Mucosa of descending colon (tissue), 3 donors: Measurements from ENCODE around the gene CGRRF1. TPM values are rescaled to one million over a fixed set of nuclear protein-coding genes. Genes with fewer than 3 reads are reported as not detected.

Source experiments
- ATAC-seq: fragments of 200-7000 bp; cut with Tn5 transposase; one replicate; pipeline ENCODE4 v1.9.1; 2020; ENCODE audit warnings: mild to moderate bottlenecking, moderate library complexity
- DNase-seq, 3 donors: peaks; one replicate each; pipeline ENCODE4 v3.0.0-alpha.2; 2020
- H3K36me3 ChIP-seq: fragments of 200-600 bp; one replicate; pipeline ENCODE4 v1.8.0; 2021; ENCODE audit warnings: low read depth, mild to moderate bottlenecking
- H3K4me1 ChIP-seq: fragments of 200-600 bp; one replicate; pipeline ENCODE4 v1.8.0; 2021; ENCODE audit warnings: low read depth, mild to moderate bottlenecking
- H3K4me3 ChIP-seq: fragments of 200-600 bp; one replicate; pipeline ENCODE4 v1.8.0; 2021; ENCODE audit warnings: mild to moderate bottlenecking
- H3K9me3 ChIP-seq: fragments of 200-600 bp; one replicate; pipeline ENCODE4 v1.8.0; 2021; ENCODE audit warnings: mild to moderate bottlenecking
- intact Hi-C, 2 donors: fragments of 100-400 bp; cut with DNase I in 1 of 2; cut with micrococcal nuclease in 1 of 2; formaldehyde crosslinking; loops; one replicate each; pipeline versions ENCODE4 v1.11.0 to v1.11.1; 2022; cut with DNase I, micrococcal nuclease
- total RNA-seq, 3 donors: library from RNA; stranded (reverse); fragmentation: NEBNext Ultra II Directional in 2 of 3; extraction: Animal tissue kit (Norgen Biotek cat#: 25700) in 2 of 3; gene quantifications; one replicate each; pipeline versions ENCODE4 v1.2.1 to v1.2.4, GENCODE V29; 2021 to 2023
- TF ChIP-seq, protein P1 (sequence below): fragments of 200-600 bp; IDR thresholded peaks from one replicate; pipeline ENCODE4 v1.8.0; 2022; ENCODE audit warnings: antibody characterized with exemption, mild to moderate bottlenecking
- donor health status: DM: no; HTN: no; CAD: no; lungs with moderate emphysema.
- donor health status: DM: no; HTN: no; CAD: no.
- donor health status: DM: no; HTN: yes; CAD: no.

The CGRRF1 gene
- total RNA-seq, 3 donors from 2014 or later, result 17.0 to 25.2 (median 22.5) TPM

DNA sequence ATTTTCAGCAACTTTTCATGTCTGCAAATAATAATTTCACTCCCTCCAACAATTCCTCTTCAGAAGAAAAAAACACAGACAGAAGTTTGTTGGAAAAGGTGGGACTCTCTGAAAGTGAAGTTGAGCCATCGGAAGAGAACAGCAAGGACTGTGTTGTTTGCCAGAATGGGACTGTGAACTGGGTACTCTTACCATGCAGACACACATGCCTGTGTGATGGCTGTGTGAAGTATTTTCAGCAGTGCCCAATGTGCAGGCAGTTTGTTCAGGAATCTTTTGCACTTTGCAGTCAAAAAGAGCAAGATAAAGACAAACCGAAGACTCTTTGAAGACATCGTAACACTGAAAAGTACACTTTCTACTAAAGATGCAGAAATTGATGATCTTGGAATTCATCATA, 28.3 kb downstream of the CGRRF1 start:
- ATAC-seq (no peak), DNase-seq (no peak)
- TF ChIP-seq, protein P1, sequence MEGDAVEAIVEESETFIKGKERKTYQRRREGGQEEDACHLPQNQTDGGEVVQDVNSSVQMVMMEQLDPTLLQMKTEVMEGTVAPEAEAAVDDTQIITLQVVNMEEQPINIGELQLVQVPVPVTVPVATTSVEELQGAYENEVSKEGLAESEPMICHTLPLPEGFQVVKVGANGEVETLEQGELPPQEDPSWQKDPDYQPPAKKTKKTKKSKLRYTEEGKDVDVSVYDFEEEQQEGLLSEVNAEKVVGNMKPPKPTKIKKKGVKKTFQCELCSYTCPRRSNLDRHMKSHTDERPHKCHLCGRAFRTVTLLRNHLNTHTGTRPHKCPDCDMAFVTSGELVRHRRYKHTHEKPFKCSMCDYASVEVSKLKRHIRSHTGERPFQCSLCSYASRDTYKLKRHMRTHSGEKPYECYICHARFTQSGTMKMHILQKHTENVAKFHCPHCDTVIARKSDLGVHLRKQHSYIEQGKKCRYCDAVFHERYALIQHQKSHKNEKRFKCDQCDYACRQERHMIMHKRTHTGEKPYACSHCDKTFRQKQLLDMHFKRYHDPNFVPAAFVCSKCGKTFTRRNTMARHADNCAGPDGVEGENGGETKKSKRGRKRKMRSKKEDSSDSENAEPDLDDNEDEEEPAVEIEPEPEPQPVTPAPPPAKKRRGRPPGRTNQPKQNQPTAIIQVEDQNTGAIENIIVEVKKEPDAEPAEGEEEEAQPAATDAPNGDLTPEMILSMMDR, result no peak
- Histone ChIP-seq H3K9me3 (no peaks in the 10 kb centered on the region), H3K4me1 (no peaks in the 10 kb centered on the region), H3K36me3 (no peaks in the 10 kb centered on the region), H3K4me3 (no peak overlapping the region)
- intact Hi-C loops, result no loop called here

DNA sequence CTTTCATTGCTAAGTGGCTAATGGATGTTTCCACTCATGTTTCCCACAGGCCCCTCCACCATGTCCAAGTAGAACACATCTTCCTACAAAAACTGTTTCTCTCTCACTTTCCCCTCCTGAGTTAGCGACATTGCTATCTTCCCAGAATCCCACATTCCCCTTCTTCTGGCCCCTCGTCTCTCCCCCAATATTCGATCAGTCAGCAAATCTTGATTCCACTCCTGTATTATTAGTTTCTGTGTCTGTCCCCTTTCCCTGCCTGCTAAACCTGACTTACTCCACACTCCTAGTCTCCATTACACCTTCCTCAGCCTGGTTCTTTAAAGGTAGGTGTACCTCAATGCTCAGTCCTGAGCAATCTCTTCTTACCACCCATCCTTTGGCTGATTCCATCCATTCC, 37.9 kb downstream of the CGRRF1 start:
- intact Hi-C loops, result no loop called here
- TF ChIP-seq, protein P1, result no peak
- DNase-seq (no peak), ATAC-seq (no peak)
- Histone ChIP-seq H3K36me3 (no peaks in the 10 kb centered on the region), H3K9me3 (no peaks in the 10 kb centered on the region), H3K4me3 (no peak overlapping the region), H3K4me1 (no peaks in the 10 kb centered on the region)

DNA sequence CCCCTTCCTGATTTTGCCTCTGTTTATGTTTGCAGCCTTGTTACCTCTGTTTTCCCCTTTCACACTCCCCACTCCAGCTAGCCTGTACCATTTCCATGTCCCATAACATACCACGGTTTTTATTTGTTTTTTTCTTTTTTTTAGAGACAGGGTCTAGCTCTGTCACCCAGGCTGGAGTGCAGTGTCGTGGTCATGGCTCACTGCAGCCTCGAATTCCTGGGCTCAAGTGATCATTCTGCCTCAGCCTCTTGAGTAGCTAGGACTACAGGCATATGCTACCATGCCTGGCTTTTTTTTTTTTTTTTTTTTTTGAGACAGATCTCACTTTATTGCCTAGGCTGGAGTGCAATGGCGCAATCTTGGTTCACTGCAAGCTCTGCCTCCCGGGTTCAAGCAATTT, 38.8 kb downstream of the CGRRF1 start:
- intact Hi-C loops, result no loop called here
- H3K4me3 ChIP-seq, result no peak overlapping the region
- ATAC-seq (no peak), DNase-seq (no peak)
- TF ChIP-seq, protein P1, result no peak
- no peaks in the 10 kb centered on the region for H3K4me1 ChIP-seq
- H3K9me3 ChIP-seq, result no peaks in the 10 kb centered on the region
- H3K36me3 ChIP-seq, result no peaks in the 10 kb centered on the region

DNA sequence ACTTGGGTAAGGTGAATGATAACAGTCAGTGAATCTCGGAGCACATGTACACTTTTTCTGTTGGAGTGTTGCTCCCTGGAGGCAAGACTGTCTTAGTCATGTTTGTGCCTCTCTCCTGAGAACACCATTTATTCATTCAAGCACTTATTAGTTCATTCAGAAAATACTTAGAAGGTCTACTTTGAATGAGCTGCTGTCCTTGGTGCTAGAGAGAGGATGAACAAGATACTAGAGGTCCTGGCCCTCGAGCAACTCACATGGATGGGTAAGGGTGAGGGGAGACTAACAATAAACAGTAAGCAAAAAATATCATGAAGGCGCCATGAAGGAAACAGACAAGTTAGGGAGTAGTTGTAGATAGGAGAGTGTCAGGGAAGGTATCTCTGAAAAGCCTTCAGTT, 40.2 kb downstream of the CGRRF1 start:
- no peak overlapping the region for H3K4me3 ChIP-seq
- DNase-seq (no peak), ATAC-seq (no peak)
- no peaks in the 10 kb centered on the region for H3K36me3 ChIP-seq
- H3K4me1 ChIP-seq, result no peaks in the 10 kb centered on the region
- intact Hi-C loops, result no loop called here
- TF ChIP-seq, protein P1, result no peak
- H3K9me3 ChIP-seq, result no peaks in the 10 kb centered on the region

DNA sequence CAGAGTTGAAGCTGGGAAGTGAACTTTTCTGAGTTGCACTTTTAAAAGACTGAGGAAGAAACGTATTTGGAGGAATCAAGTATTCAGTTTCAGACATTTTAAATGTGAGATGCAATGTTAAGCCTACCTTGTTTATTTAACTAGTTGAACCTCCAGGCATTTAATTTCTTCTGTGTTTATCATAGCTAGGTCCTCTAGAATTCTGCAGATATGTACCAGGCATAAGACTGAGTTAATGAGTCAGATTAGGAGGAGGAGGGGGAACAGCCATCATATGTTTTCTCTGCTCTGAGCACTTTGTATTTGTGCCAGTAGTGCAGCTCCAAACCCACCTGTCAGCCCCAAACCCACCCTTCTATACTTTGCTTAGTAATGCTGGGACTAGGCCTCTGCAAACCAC, 40.8 kb downstream of the CGRRF1 start:
- H3K36me3 ChIP-seq, result no peaks in the 10 kb centered on the region
- intact Hi-C loops, result no loop called here
- H3K4me3 ChIP-seq, result no peak overlapping the region
- ATAC-seq (no peak), DNase-seq (no peak)
- no peaks in the 10 kb centered on the region for H3K9me3 ChIP-seq
- TF ChIP-seq, protein P1, result no peak
- no peaks in the 10 kb centered on the region for H3K4me1 ChIP-seq

DNA sequence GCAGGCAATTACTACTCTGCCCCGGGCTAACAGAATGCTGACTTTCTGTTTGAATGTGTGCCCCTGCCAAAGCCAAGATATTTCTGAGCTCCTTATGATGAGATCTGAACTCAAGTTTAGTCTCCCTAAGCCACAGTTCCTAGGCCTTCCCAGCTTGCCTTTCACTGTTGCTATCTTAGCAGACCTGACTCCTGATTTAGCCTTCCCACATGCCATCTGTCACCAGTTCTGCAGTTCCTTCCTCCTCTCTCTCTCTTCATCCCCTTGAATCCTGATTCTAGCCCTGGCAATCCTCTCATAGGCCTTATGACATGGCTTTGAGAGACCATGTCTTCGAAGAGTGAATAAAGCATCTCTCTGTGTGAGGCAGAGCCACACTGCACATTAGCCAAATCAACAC, 44.7 kb downstream of the CGRRF1 start:
- H3K36me3 ChIP-seq, result no peaks in the 10 kb centered on the region
- no peak overlapping the region for H3K4me3 ChIP-seq
- intact Hi-C loops, result no loop called here
- TF ChIP-seq, protein P1, result no peak
- H3K4me1 ChIP-seq, result no peaks in the 10 kb centered on the region
- DNase-seq (no peak), ATAC-seq (no peak)
- no peaks in the 10 kb centered on the region for H3K9me3 ChIP-seq
